Right lobe of liver (tissue), 6 donors: Measurements from ENCODE around the gene ZDHHC11. TPM values are rescaled to one million over a fixed set of nuclear protein-coding genes. Genes with fewer than 3 reads are reported as not detected.
"Not testable (repeated sequence)": the region's sequence is repeated elsewhere in the genome, so short reads cannot be mapped to it uniquely, and the experiment has no call there.

Experiments used
- ATAC-seq, 4 donors: fragments of 200-7000 bp; cut with Tn5 transposase; one replicate each; pipeline ENCODE4 v1.9.1; 2020; ENCODE audit warnings: mild to moderate bottlenecking in 4 of 4, moderate library complexity in 4 of 4
- DNase-seq, 3 donors: peaks; one replicate each; pipeline ENCODE4 v3.0.0-alpha.2; 2020
- H3K27ac ChIP-seq, 3 donors: fragments of 200-600 bp; one replicate each; pipeline ENCODE4 v1.8.0; 2022
- H3K27me3 ChIP-seq, 2 donors: fragments of 200-600 bp; one replicate each; pipeline ENCODE4 v1.8.0; 2022
- H3K36me3 ChIP-seq, 4 donors: fragments of 200-600 bp; sonication (generic) in 1 of 4; one replicate each; pipeline versions ENCODE4 v1.5.1 to v1.8.0; 2017 to 2022; ENCODE audit warnings: control low read depth in 1 of 4
- H3K4me1 ChIP-seq, 4 donors: fragments of 200-600 bp; sonication (generic) in 1 of 4; one replicate each; pipeline versions ENCODE4 v1.5.1 to v1.8.0; 2017 to 2022; ENCODE audit warnings: control low read depth in 1 of 4
- H3K4me3 ChIP-seq, 3 donors: fragments of 200-600 bp; one replicate each; pipeline ENCODE4 v1.8.0; 2022
- H3K9me3 ChIP-seq, 4 donors: fragments of 200-600 bp; sonication (generic) in 1 of 4; one replicate each; pipeline versions ENCODE4 v1.5.1 to v1.8.0; 2017 to 2022; ENCODE audit warnings: control low read depth in 1 of 4
- CTCF ChIP-seq, 4 donors: fragments of 200-600 bp in 3 of 4; fragments of 450-650 bp in 1 of 4; IDR thresholded peaks; one replicate each; pipeline versions ENCODE4 v1.5.1 to v1.8.0; 2016 to 2022; ENCODE audit warnings: antibody characterized with exemption in 4 of 4, mild to moderate bottlenecking in 2 of 4
- POLR2A ChIP-seq: fragments of 450-650 bp; IDR thresholded peaks from one replicate; pipeline ENCODE4 v1.6.1; 2017; ENCODE audit warnings: antibody characterized with exemption, mild to moderate bottlenecking
- WGBS: methylation state at CpG from one replicate; pipeline ENCODE4 v1.1.6; 2018; ENCODE audit warnings: low coverage, low lambda C conversion rate; ENCODE audit not compliant: insufficient coverage; ENCODE audit errors: missing lambda C conversion rate; 5-methylcytosine and 5-hydroxymethylcytosine counted together
- intact Hi-C, 2 donors: fragments of 100-400 bp; cut with DNase I; formaldehyde crosslinking; loops; one replicate each; pipeline versions ENCODE4 v1.11.2 to v1.14.1; 2022
- total RNA-seq, 6 experiments: library from RNA; depleted of rRNA in 2 of 6; stranded (reverse); fragments of >200 nt in 2 of 6; fragmentation: NEBNext Ultra II Directional in 3 of 6; extraction: Animal tissue kit (Norgen Biotek cat#: 25700) in 3 of 6; gene quantifications; one replicate each; pipeline versions ENCODE4 v1.1.0 to v1.2.4, GENCODE V29; 2016 to 2023
- donor health status: DM: no; HTN: yes; CAD: no.
- donor health status: DM: no; HTN: no; CAD: no.
- donor health status: DM: no; HTN: no; CAD: no.
- donor health status: DM: no; HTN: yes; CAD: no.
- donor health status: DM: no; HTN: yes; CAD: no.

The ZDHHC11 gene
- total RNA-seq, 6 experiments from 2014 or later: 0.50 to 14.4 (median 5.8) TPM

GRCh38 chr5:881551-881935, 30.8 kb upstream of the ZDHHC11 start:
- Histone ChIP-seq H3K27ac (no peak overlapping the region), H3K4me3 (no peak overlapping the region), H3K4me1 (no peaks in the 10 kb centered on the region), H3K9me3 (no peaks in the 10 kb centered on the region), H3K36me3 (peaks cover 1 to 63% (median 28%) of the 10 kb centered on the region in 4 donors), H3K27me3 (no peaks in the 10 kb centered on the region)
- 76% methylated on average over 5 of the region's 12 CpGs for WGBS
- DNase-seq (no peak), ATAC-seq (no peak)
- intact Hi-C loops: no loop called here
- TF ChIP-seq POLR2A (no peak), CTCF (IDR thresholded peaks at IDR 0.05) (no peak)

- Histone ChIP-seq H3K27me3 (no peaks in the 10 kb centered on the region), H3K9me3 (no peaks in the 10 kb centered on the region), H3K36me3 (peaks cover 0 to 62% (median 25%) of the 10 kb centered on the region in 4 donors), H3K4me1 (no peaks in the 10 kb centered on the region), H3K4me3 (no peak overlapping the region), H3K27ac (no peak overlapping the region)
- 100% methylated on average over 6 of the region's 35 CpGs for WGBS
- TF ChIP-seq POLR2A (no peak), CTCF (IDR thresholded peaks at IDR 0.05) (no peak)
- DNase-seq: no peak
- ATAC-seq: no peak
- intact Hi-C loops: no loop called here
These were observed 30.2 kb upstream of the ZDHHC11 start for GRCh38 chr5:880816-881550.

GRCh38 chr5:878677-879076, 27.9 kb upstream of the ZDHHC11 start:
- intact Hi-C loops, DNase-seq, ATAC-seq, H3K27me3 ChIP-seq, H3K27ac ChIP-seq, H3K9me3 ChIP-seq, H3K4me3 ChIP-seq, H3K4me1 ChIP-seq: not testable (repeated sequence)
- WGBS: no CpG with 5 or more reads among the region's 8 CpGs
- peaks cover 0 to 58% (median 22%) of the 10 kb centered on the region in 4 donors for H3K36me3 ChIP-seq

- ATAC-seq (no peak), DNase-seq (no peak)
- Histone ChIP-seq H3K9me3 (no peaks in the 10 kb centered on the region), H3K4me3 (no peak overlapping the region), H3K4me1 (no peaks in the 10 kb centered on the region), H3K27ac (no peak overlapping the region), H3K27me3 (no peaks in the 10 kb centered on the region), H3K36me3 (peaks cover 0 to 52% (median 19%) of the 10 kb centered on the region in 4 donors)
- intact Hi-C loops: no loop called here
- WGBS: 95% methylated on average over 10 of the region's 15 CpGs
- no peak for TF ChIP-seq POLR2A
These were observed 27.3 kb upstream of the ZDHHC11 start for GRCh38 chr5:878125-878524.

GRCh38 chr5:876398-877365, 25.9 kb upstream of the ZDHHC11 start:
- Histone ChIP-seq H3K4me3 (no peak overlapping the region), H3K9me3 (no peaks in the 10 kb centered on the region), H3K27me3 (no peaks in the 10 kb centered on the region), H3K27ac (no peak overlapping the region), H3K4me1 (no peaks in the 10 kb centered on the region), H3K36me3 (peaks cover 0 to 51% (median 15%) of the 10 kb centered on the region in 4 donors)
- ATAC-seq: no peak
- 95% methylated on average over 13 of the region's 28 CpGs for whole genome bisulfite sequencing
- TF ChIP-seq POLR2A (no peak), CTCF (IDR thresholded peaks at IDR 0.05) (no peak)
- DNase-seq: no peak
- intact Hi-C loops: no loop called here
